ENCODE results near the gene DLK1. TPM values are rescaled to one million over a fixed set of nuclear protein-coding genes. Genes with fewer than 3 reads are reported as not detected.

The DLK1 gene
- total and polyA plus RNA-seq, 8 donors: 0.05 to 24.6 (median 3.5) TPM; not detected in 4

DNA sequence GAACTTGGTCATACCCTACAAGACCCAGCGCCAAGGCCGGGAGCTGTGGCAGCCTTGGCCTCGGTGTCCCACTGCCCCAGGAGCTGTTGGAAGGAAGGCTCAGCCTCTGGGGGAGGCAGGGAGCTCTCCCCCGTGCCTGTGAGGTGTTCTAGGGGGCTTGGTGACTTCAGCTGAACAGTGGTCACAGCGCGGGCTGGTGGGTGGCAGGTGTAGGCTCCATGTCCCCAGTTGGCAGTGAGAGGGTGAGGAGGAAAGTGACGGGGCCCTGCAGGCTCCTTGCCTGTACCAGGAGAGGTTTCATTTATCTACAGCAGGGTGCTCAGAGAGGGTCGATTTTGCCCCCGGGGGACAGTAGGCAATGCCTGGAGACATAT lies 47.5 kb downstream of the DLK1 start:
- Histone ChIP-seq H3K4me3 (no peak overlapping the region), H3K27ac (no peak overlapping the region), H3K27me3 (peaks cover 0 to 47% (median 0%) of the 10 kb centered on the region in 3 donors), H3K4me1 (peaks cover 0 to 8% (median 0%) of the 10 kb centered on the region in 4 donors), H3K9me3 (peaks cover 0 to 10% (median 4%) of the 10 kb centered on the region in 4 donors), H3K36me3 (no peaks in the 10 kb centered on the region)
- peak in 1 of 2 donors; percentile 20 for DNase-seq
- intact Hi-C loops (cut with DNase I; ENCODE audit: low total_unique reads): no loop called here
- 77 to 87% (median 84%) methylated on average over 9 of the region's 9 CpGs for WGBS, 5 donors
- no peak for TF ChIP-seq POLR2AphosphoS5 (IDR thresholded peaks at IDR 0.05)

DNA sequence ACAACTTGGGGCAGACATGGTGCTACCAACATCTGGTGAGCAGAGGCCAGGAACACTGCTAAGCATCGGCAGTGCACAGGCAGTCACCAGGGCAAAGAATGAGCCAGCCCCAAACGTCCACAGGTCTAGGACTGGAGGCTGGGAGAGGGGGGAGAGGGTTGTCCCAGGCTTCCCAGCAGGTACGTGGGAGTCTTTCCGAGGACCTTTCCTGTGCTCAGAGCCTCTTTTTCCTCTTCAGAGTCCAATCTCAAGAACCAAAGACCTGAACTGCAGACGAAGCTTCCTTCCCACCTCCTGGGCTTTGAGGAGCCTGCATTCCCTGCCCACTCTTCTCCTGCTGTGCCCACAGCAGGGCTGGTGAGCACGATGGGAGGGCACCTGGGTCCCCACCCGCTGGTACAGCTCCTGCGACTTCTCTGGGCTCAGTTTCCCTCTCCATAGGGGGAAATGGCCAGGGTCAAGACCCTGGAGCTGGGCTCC lies 48.7 kb downstream of the DLK1 start:
- H3K9me3 ChIP-seq: peaks cover 0 to 10% (median 4%) of the 10 kb centered on the region in 4 donors
- no peak for DNase-seq
- H3K27me3 ChIP-seq: peaks cover 0 to 37% (median 0%) of the 10 kb centered on the region in 3 donors
- no peak overlapping the region for H3K27ac ChIP-seq
- peaks cover 0 to 8% (median 0%) of the 10 kb centered on the region in 4 donors for H3K4me1 ChIP-seq
- intact Hi-C loops (cut with DNase I; ENCODE audit: low total_unique reads): no loop called here
- H3K4me3 ChIP-seq: no peak overlapping the region
- no peak for TF ChIP-seq POLR2AphosphoS5 (IDR thresholded peaks at IDR 0.05)
- H3K36me3 ChIP-seq: no peaks in the 10 kb centered on the region
- WGBS, 5 donors: 63 to 75% (median 73%) methylated on average over 6 to 8 of the region's 8 CpGs

DNA sequence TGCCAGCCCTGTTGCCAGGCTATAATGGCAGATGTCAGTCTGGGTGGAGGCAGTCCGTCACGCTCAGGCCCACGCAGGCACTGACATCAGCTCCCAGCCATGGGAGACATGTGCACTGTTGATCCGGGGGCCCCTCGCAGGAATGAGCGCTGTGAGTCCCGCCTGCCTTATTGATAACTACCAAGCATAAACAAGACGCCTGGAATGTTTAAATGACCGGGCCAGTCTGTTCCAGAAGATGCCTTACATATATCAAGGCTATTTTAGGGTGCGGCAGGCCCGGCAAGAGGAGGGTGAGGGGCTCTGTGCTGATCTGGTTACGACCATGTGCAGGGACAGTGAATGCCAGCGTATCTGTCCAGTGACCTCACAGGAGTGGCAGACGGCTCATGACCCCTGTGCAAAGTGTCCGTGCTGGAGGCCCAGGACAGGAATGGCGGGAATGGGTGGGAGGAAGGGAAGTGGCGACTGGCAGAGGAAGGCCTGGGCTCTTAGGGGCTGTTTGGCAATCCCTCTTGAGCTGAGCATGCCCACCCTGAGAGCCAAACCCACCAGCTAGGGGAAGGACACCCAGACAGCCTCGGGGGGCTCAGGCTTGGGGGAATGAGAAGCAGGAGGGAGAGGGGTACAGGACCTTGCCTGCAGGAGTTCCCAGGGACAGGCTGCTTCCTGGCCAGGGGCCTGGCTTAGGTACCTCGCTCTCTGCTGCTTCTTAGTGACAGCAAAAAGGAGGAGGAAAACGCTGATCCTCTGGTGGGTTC lies 49.3 kb downstream of the DLK1 start:
- intact Hi-C loops (cut with DNase I; ENCODE audit: low total_unique reads): no loop called here
- no peak for TF ChIP-seq POLR2AphosphoS5 (IDR thresholded peaks at IDR 0.05)
- no peaks in the 10 kb centered on the region for H3K36me3 ChIP-seq
- no peak overlapping the region for H3K4me3 ChIP-seq
- H3K9me3 ChIP-seq: peaks cover 0 to 5% (median 1%) of the 10 kb centered on the region in 4 donors
- H3K4me1 ChIP-seq: peaks cover 0 to 8% (median 0%) of the 10 kb centered on the region in 4 donors
- peak; percentile 23 to 78 for DNase-seq
- H3K27me3 ChIP-seq: peaks cover 0 to 36% (median 0%) of the 10 kb centered on the region in 3 donors
- 38 to 55% (median 44%) methylated on average over 16 to 20 of the region's 20 CpGs for WGBS, 5 donors
- no peak overlapping the region for H3K27ac ChIP-seq

DNA sequence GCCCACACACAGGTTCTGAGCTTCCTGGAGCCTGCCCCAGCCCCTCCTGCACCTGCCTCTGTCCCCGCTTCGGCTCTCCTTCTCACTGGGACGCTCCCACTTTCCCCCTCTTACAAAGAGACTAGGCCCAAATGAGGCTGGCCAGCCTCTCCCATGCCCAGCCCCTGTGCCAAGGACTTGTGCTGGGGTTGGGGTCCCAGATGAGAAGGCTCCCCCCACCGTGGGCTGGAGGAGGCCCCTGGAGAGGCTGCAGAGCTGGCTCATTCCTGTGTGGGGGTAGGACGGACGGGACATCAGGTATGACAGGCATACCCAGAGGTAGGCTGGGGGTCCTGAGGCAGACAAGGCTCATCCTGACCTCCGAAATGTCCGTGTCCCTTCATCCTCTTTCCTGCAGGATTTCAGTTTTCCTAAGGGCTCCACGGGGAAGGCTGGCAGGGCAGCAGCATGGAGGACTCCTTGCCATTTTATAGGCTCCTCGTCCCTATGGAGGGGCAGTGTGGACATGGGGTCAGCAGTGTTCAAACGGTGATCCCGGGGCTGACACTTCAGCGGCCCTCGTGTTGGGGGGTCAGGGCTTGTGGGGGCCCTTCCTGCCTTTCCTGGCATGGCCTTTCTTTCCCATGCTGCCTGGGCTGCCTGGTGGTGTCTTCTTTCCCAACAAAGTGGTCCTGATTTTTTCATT lies 50.1 kb downstream of the DLK1 start:
- TF ChIP-seq, protein P1, sequence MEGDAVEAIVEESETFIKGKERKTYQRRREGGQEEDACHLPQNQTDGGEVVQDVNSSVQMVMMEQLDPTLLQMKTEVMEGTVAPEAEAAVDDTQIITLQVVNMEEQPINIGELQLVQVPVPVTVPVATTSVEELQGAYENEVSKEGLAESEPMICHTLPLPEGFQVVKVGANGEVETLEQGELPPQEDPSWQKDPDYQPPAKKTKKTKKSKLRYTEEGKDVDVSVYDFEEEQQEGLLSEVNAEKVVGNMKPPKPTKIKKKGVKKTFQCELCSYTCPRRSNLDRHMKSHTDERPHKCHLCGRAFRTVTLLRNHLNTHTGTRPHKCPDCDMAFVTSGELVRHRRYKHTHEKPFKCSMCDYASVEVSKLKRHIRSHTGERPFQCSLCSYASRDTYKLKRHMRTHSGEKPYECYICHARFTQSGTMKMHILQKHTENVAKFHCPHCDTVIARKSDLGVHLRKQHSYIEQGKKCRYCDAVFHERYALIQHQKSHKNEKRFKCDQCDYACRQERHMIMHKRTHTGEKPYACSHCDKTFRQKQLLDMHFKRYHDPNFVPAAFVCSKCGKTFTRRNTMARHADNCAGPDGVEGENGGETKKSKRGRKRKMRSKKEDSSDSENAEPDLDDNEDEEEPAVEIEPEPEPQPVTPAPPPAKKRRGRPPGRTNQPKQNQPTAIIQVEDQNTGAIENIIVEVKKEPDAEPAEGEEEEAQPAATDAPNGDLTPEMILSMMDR (IDR thresholded peaks at IDR 0.05): no peak
- TF ChIP-seq EP300 (IDR thresholded peaks at IDR 0.05): no peak
- no peak for TF ChIP-seq POLR2A (IDR thresholded peaks at IDR 0.05)
- TF ChIP-seq POLR2AphosphoS5 (IDR thresholded peaks at IDR 0.05): no peak
- no peak overlapping the region for H3K27ac ChIP-seq

DNA sequence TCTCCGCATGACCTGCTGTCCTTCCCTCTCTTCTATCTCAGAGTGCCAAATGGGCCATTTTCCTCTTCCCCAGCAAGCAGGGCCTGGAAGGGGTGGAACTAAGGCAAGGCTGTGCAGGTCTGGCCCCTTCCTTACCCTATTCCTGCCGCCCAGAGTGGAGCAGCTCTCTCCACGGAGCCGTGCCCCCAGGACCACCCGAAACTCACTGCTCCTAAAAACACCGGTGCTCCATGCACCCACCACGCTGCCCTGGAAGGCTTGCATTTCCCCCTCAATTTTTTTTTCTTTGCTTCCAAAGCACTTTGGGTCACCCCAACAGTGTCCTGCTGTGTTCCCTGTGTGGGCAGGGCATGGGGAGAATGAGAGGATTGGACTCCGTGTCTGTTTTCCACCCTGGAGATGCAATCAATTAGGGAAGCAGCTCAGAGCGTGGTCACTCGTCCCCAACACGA lies 50.7 kb downstream of the DLK1 start:
- intact Hi-C loops (cut with DNase I; ENCODE audit: low total_unique reads): no loop called here
- Histone ChIP-seq H3K27ac (no peak overlapping the region), H3K4me3 (no peak overlapping the region), H3K9me3 (no peaks in the 10 kb centered on the region), H3K4me1 (peaks cover 0 to 8% (median 0%) of the 10 kb centered on the region in 4 donors), H3K27me3 (peaks cover 0 to 33% (median 0%) of the 10 kb centered on the region in 3 donors), H3K36me3 (no peaks in the 10 kb centered on the region)
- WGBS, 5 donors: 72 to 80% (median 76%) methylated on average over 11 of the region's 11 CpGs
- TF ChIP-seq POLR2AphosphoS5 (IDR thresholded peaks at IDR 0.05) (no peak), POLR2A (IDR thresholded peaks at IDR 0.05) (no peak), EP300 (IDR thresholded peaks at IDR 0.05) (no peak)
- TF ChIP-seq, protein P1 (IDR thresholded peaks at IDR 0.05): no peak
- peak in 1 of 2 donors; percentile 1 for DNase-seq

More for the DNA sequence above, 50.1 kb downstream of the DLK1 start:
- peak in 1 of 2 donors; percentile 14 for DNase-seq
- intact Hi-C loops (cut with DNase I; ENCODE audit: low total_unique reads): no loop called here
- Histone ChIP-seq H3K4me1 (peaks cover 0 to 8% (median 0%) of the 10 kb centered on the region in 4 donors), H3K27me3 (peaks cover 0 to 35% (median 0%) of the 10 kb centered on the region in 3 donors), H3K36me3 (no peaks in the 10 kb centered on the region), H3K4me3 (no peak overlapping the region), H3K9me3 (no peaks in the 10 kb centered on the region)
- WGBS, 5 donors: 68 to 88% (median 77%) methylated on average over 8 to 14 of the region's 14 CpGs
